HL-60 (cell line): ENCODE results near the gene EYS.

ENCODE experiments used
- DNase-seq, 2 experiments: peaks; one replicate each; pipeline ENCODE4 v3.0.0-alpha.2; 2010 to 2020; ENCODE audit warnings: low read depth in 1 of 2, low spot score in 1 of 2
- H3K27ac ChIP-seq: fragments of 250-450 bp; sonication (Bioruptor Pico); replicated peaks from 2 replicates; pipeline ENCODE4 v1.5.1; 2020; ENCODE audit warnings: mild to moderate bottlenecking, moderate library complexity
- H3K27me3 ChIP-seq: fragments of 250-450 bp; sonication (Bioruptor Pico); 2 replicates; pipeline ENCODE4 v1.5.1; 2021; ENCODE audit warnings: mild to moderate bottlenecking, moderate library complexity; ENCODE audit not compliant: insufficient read depth, poor library complexity, severe bottlenecking
- H3K4me3 ChIP-seq: replicated peaks from 2 replicates; pipeline ENCODE4 v1.5.1; 2011; ENCODE audit warnings: mild to moderate bottlenecking, control low read depth, low read length; ENCODE audit not compliant: insufficient read depth
- GABPA ChIP-seq: IDR thresholded peaks from 2 replicates; pipeline ENCODE4 v1.6.1; 2012; ENCODE audit warnings: low read depth
- POLR2AphosphoS5 ChIP-seq: IDR thresholded peaks from 2 replicates; pipeline ENCODE4 v1.6.1; 2012; ENCODE audit warnings: low read depth
- SPI1 ChIP-seq: IDR thresholded peaks from 2 replicates; pipeline ENCODE4 v1.6.1; 2012; ENCODE audit warnings: low read depth, mild to moderate bottlenecking, borderline replicate concordance
- TF ChIP-seq, protein P1 (sequence below): IDR thresholded peaks from one replicate; pipeline ENCODE4 v1.5.1; 2011; ENCODE audit warnings: low read length, control low read depth, inconsistent platforms; ENCODE audit not compliant: insufficient read depth
- TF ChIP-seq, protein P2 (sequence below): IDR thresholded peaks from 2 replicates; pipeline ENCODE4 v1.6.1; 2012; ENCODE audit warnings: low read depth; ENCODE audit not compliant: insufficient replicate concordance

Gene EYS

DNA sequence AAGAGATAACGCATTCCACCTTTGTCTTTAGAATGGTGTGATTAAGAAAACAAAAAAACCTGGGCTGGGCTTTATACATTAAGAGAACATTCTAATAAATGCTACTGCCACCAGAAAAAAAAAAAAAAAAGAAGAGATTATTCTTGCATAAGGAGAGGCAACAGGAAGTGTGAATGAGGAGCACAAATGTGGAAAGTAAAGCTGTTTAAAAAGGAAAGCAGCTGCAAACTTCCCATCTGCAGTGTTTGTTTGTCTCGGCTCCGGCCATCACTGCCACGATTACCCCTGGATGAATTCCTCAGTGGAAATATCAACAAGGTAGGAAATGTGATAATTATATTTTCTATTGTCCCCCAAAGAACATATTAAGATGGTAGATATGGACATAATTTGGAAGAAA, 1847.5 kb downstream of the EYS start:
- no peak for DNase-seq
- H3K27ac ChIP-seq: no peak overlapping the region
- no peak overlapping the region for H3K4me3 ChIP-seq
- H3K27me3 ChIP-seq: no peaks in the 10 kb centered on the region
- TF ChIP-seq, protein P1, sequence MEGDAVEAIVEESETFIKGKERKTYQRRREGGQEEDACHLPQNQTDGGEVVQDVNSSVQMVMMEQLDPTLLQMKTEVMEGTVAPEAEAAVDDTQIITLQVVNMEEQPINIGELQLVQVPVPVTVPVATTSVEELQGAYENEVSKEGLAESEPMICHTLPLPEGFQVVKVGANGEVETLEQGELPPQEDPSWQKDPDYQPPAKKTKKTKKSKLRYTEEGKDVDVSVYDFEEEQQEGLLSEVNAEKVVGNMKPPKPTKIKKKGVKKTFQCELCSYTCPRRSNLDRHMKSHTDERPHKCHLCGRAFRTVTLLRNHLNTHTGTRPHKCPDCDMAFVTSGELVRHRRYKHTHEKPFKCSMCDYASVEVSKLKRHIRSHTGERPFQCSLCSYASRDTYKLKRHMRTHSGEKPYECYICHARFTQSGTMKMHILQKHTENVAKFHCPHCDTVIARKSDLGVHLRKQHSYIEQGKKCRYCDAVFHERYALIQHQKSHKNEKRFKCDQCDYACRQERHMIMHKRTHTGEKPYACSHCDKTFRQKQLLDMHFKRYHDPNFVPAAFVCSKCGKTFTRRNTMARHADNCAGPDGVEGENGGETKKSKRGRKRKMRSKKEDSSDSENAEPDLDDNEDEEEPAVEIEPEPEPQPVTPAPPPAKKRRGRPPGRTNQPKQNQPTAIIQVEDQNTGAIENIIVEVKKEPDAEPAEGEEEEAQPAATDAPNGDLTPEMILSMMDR: no peak
- TF ChIP-seq SPI1: peak; percentile 50; the same call in 1 of the 2 replicates

DNA sequence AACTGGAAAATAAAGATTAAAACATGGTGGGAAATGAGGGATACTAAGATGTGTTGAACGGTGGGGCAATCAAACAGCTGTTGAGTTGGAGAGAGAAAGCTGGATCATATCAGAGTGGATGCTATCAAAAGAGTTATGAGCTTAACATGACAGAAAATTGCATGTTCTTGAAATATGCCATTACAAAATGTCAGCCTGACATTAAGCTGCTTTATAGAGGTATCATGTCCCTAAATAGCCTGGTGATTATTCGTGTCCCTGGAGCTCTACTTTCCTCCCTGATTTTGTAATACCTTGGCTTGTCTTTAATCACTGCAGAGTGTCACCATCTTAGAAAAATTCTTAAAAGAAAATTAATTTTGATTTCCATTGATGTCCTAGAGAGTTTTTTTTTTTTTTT, 1848.3 kb downstream of the EYS start:
- Histone ChIP-seq H3K27me3 (no peaks in the 10 kb centered on the region), H3K27ac (no peak overlapping the region), H3K4me3 (no peak overlapping the region)
- no peak for DNase-seq
- TF ChIP-seq POLR2AphosphoS5: no peak
- TF ChIP-seq, protein P2, sequence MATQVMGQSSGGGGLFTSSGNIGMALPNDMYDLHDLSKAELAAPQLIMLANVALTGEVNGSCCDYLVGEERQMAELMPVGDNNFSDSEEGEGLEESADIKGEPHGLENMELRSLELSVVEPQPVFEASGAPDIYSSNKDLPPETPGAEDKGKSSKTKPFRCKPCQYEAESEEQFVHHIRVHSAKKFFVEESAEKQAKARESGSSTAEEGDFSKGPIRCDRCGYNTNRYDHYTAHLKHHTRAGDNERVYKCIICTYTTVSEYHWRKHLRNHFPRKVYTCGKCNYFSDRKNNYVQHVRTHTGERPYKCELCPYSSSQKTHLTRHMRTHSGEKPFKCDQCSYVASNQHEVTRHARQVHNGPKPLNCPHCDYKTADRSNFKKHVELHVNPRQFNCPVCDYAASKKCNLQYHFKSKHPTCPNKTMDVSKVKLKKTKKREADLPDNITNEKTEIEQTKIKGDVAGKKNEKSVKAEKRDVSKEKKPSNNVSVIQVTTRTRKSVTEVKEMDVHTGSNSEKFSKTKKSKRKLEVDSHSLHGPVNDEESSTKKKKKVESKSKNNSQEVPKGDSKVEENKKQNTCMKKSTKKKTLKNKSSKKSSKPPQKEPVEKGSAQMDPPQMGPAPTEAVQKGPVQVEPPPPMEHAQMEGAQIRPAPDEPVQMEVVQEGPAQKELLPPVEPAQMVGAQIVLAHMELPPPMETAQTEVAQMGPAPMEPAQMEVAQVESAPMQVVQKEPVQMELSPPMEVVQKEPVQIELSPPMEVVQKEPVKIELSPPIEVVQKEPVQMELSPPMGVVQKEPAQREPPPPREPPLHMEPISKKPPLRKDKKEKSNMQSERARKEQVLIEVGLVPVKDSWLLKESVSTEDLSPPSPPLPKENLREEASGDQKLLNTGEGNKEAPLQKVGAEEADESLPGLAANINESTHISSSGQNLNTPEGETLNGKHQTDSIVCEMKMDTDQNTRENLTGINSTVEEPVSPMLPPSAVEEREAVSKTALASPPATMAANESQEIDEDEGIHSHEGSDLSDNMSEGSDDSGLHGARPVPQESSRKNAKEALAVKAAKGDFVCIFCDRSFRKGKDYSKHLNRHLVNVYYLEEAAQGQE: no peak
- TF ChIP-seq SPI1: no peak
- TF ChIP-seq, protein P1: no peak
- TF ChIP-seq GABPA: no peak

DNA sequence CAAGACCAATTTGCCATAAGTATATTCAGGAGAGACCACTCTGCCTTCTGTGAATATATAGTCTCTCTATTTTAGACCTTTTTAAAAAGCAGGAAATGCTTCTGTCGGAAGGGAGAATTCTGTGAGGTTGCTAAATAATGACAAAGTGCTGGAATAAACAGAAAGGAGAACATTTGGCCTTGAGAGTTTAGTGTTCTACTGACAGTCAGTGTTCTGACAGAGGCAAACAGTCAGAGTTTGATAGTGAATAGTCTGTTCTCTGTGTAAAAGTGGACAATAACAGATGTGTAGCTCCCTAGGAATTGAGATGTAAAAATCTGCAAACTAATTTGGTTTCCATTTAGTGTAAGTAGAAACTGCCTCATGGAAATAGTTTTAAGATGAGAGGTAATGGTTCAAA, 1850.8 kb downstream of the EYS start:
- no peak overlapping the region for H3K27ac ChIP-seq
- H3K27me3 ChIP-seq: no peaks in the 10 kb centered on the region
- TF ChIP-seq, protein P2: no peak
- TF ChIP-seq POLR2AphosphoS5: no peak
- DNase-seq: no peak
- no peak overlapping the region for H3K4me3 ChIP-seq

DNA sequence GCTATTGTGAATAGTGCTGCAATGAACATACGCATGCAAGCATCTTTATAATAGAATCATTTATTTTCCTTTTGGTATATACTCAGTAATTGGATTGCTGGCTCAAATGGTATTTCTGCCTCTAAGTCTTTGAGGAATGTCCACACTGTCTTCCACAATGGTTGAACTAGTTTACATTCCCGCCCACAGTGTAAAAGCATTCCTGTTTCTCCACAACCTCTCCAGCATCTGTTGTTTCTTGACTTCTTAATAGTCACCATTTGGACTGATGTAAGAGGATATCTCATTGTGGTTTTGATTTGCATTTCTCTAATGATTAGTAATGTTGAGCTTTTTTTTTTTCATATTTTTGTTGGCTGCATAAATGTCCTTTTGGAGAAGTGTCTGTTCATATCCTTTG, 1862.7 kb downstream of the EYS start:
- DNase-seq: no peak
- TF ChIP-seq GABPA (no peak), SPI1 (no peak), POLR2AphosphoS5 (no peak)
- TF ChIP-seq, protein P2: no peak
- TF ChIP-seq, protein P1: no peak
- Histone ChIP-seq H3K27ac (no peak overlapping the region), H3K27me3 (no peaks in the 10 kb centered on the region), H3K4me3 (no peak overlapping the region)
